ENCODE measurements around the gene PLN.

GRCh38 chr6:118569498-118569897, 21.4 kb downstream of the PLN start:
- TF ChIP-seq CTCF (IDR thresholded peaks at IDR 0.05; ENCODE audit: low read depth, low read length, poor library complexity, severe bottlenecking) (no peak), EZH2phosphoT487 (IDR thresholded peaks at IDR 0.05; ENCODE audit: borderline replicate concordance, low read length) (no peak)

Measured in DOHH2 (cell line).